ENCODE results near the gene MPP2.

Gene MPP2

DNA sequence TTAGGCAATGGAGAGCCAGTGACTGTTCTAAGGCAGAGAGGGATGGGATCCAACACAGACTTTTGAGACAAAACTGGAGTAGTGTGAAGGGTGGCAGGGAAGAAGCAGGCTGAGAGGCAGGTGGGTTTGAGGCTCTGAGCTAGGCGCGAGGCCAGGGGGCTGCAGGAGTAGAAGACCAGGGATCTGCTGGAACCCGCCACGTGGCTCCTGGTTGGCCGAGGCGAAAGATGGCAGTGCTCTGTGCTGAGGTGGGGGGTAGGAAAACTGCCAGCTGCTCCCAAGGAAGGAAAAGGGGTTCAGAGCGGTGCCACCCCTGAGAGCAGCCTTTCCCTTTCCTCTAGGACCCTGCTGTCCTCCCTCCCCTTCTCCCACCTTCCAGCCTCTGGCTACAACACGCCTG, 54.8 kb downstream of the MPP2 start:
- no peak overlapping the region for H3K9ac ChIP-seq (ENCODE audit: low read length)
- H3K9me2 ChIP-seq (replicated peaks; ENCODE audit: insufficient read depth, low read length), result no peaks in the 10 kb centered on the region

DNA sequence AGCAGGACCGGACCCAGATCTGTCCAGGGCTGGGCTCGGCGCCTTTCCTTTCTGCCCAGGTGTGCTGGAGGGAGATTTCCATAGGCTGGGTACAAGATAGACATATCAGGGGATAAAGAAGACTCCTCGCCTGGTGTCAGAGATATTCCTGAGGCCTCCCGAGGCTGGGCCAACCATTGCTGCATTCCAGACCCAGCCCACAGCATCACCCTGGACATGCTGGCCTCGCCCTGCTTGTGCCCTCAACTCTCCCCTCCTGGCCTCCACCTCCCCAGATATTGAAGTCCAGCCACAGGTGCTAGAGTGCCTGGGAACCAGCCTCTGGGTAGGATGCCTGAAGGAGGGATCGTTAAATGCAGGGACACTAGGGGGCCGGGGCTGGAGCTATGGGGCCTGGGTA, 58.2 kb downstream of the MPP2 start:
- no peak for DNase-seq
- no peaks in the 10 kb centered on the region for H4K20me1 ChIP-seq (ENCODE audit: insufficient read depth, low read length)
- H3F3A ChIP-seq (ENCODE audit: insufficient read depth, low read length), result no peaks in the 10 kb centered on the region
- H3K9me3 ChIP-seq (replicated peaks; ENCODE audit: insufficient read depth, low read length), result no peaks in the 10 kb centered on the region
- H3K9ac ChIP-seq (ENCODE audit: low read length), result no peak overlapping the region
- no peaks in the 10 kb centered on the region for H3K36me3 ChIP-seq (replicated peaks; ENCODE audit: insufficient read depth, low read length)
- H3K79me2 ChIP-seq (ENCODE audit: low read length), result no peaks in the 10 kb centered on the region
- H2AFZ ChIP-seq (ENCODE audit: low read length), result no peak overlapping the region
- TF ChIP-seq EZH2phosphoT487 (IDR thresholded peaks at IDR 0.05; ENCODE audit: low read length) (no peak), EZH2 (optimal IDR thresholded peaks at IDR 0.05; ENCODE audit: low read depth, low read length) (no peak), CTCF (IDR thresholded peaks at IDR 0.05; ENCODE audit: low read length) (no peak)
- no peak overlapping the region for H3K27ac ChIP-seq (ENCODE audit: low read length)
- no peaks in the 10 kb centered on the region for H3K9me2 ChIP-seq (replicated peaks; ENCODE audit: insufficient read depth, low read length)
- no peak overlapping the region for H3K4me2 ChIP-seq (ENCODE audit: low read depth, low read length)
- H3K27me3 ChIP-seq (replicated peaks; ENCODE audit: insufficient read depth, low read length), result peaks cover 75% of the 10 kb centered on the region
- no peak overlapping the region for H3K4me3 ChIP-seq (ENCODE audit: low read length)
- no peaks in the 10 kb centered on the region for H3K4me1 ChIP-seq (ENCODE audit: low read length)

More for the DNA sequence above, 54.8 kb downstream of the MPP2 start:
- TF ChIP-seq EZH2phosphoT487 (IDR thresholded peaks at IDR 0.05; ENCODE audit: low read length) (no peak), CTCF (IDR thresholded peaks at IDR 0.05; ENCODE audit: low read length) (no peak), EZH2 (optimal IDR thresholded peaks at IDR 0.05; ENCODE audit: low read depth, low read length) (no peak)
- no peak for DNase-seq
- Histone ChIP-seq H3K4me3 (ENCODE audit: low read length) (no peak overlapping the region), H3K79me2 (ENCODE audit: low read length) (no peaks in the 10 kb centered on the region), H3K4me1 (ENCODE audit: low read length) (no peaks in the 10 kb centered on the region), H3K27ac (ENCODE audit: low read length) (no peak overlapping the region), H3K9me3 (replicated peaks; ENCODE audit: insufficient read depth, low read length) (no peaks in the 10 kb centered on the region), H2AFZ (ENCODE audit: low read length) (no peak overlapping the region), H3K4me2 (ENCODE audit: low read depth, low read length) (no peak overlapping the region), H3F3A (ENCODE audit: insufficient read depth, low read length) (no peaks in the 10 kb centered on the region), H3K36me3 (replicated peaks; ENCODE audit: insufficient read depth, low read length) (no peaks in the 10 kb centered on the region), H3K27me3 (replicated peaks; ENCODE audit: insufficient read depth, low read length) (peaks cover 98% of the 10 kb centered on the region), H4K20me1 (ENCODE audit: insufficient read depth, low read length) (no peaks in the 10 kb centered on the region)

GRCh38 chr17:43848601-43849000, 58.7 kb downstream of the MPP2 start:
- Histone ChIP-seq H2AFZ (ENCODE audit: low read length) (no peak overlapping the region), H3K9ac (ENCODE audit: low read length) (no peak overlapping the region), H3K9me3 (replicated peaks; ENCODE audit: insufficient read depth, low read length) (no peaks in the 10 kb centered on the region), H3K27ac (ENCODE audit: low read length) (no peak overlapping the region), H3K27me3 (replicated peaks; ENCODE audit: insufficient read depth, low read length) (peaks cover 72% of the 10 kb centered on the region), H3K4me1 (ENCODE audit: low read length) (no peaks in the 10 kb centered on the region), H3K4me2 (ENCODE audit: low read depth, low read length) (no peak overlapping the region), H3K36me3 (replicated peaks; ENCODE audit: insufficient read depth, low read length) (no peaks in the 10 kb centered on the region), H3K79me2 (ENCODE audit: low read length) (no peaks in the 10 kb centered on the region), H3K4me3 (ENCODE audit: low read length) (no peak overlapping the region), H3F3A (ENCODE audit: insufficient read depth, low read length) (no peaks in the 10 kb centered on the region), H4K20me1 (ENCODE audit: insufficient read depth, low read length) (no peaks in the 10 kb centered on the region), H3K9me2 (replicated peaks; ENCODE audit: insufficient read depth, low read length) (no peaks in the 10 kb centered on the region)
- no peak for DNase-seq
- TF ChIP-seq EZH2phosphoT487 (IDR thresholded peaks at IDR 0.05; ENCODE audit: low read length) (no peak), EZH2 (optimal IDR thresholded peaks at IDR 0.05; ENCODE audit: low read depth, low read length) (no peak), CTCF (IDR thresholded peaks at IDR 0.05; ENCODE audit: low read length) (no peak)

Measured in MM.1S (cell line).